Esophagus squamous epithelium (tissue), 4 donors: ENCODE data around the gene PLCB4.

Experiments used
- CTCF ChIP-seq, 6 experiments: fragments of 450-650 bp in 4 of 6; fragments of 200-600 bp in 2 of 6; sonication (generic) in 2 of 6; IDR thresholded peaks; one replicate each; pipeline ENCODE4 v1.5.1; 2016 to 2019; ENCODE audit warnings: antibody characterized with exemption in 6 of 6, mild to moderate bottlenecking in 4 of 6, moderate library complexity in 4 of 6
- POLR2A ChIP-seq, 4 donors: fragments of 450-650 bp; IDR thresholded peaks; one replicate each; pipeline ENCODE4 v1.6.1; 2017; ENCODE audit warnings: antibody characterized with exemption in 4 of 4, mild to moderate bottlenecking in 4 of 4, moderate library complexity in 3 of 4

DNA sequence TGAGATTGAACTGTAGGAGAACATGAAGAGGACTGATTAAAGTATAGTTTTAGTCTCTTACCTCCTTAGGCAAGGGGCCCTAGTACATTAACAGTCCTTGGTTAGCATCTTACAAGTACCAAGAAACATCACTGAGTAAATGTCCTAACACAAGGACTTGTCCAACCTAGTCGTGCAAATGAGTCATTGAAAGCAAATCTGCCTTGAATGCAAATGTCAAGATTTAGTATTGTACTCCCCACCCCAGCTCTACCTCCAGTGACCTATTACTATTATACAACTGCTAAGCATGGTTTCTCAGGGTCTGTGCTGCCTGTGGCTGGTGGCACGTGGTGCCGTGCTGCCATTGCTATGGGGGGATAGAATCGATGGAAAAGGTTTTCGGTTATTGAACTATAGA, 138.4 kb downstream of the PLCB4 start:
- no peak for TF ChIP-seq CTCF (IDR thresholded peaks at IDR 0.05)
- no peak for TF ChIP-seq POLR2A (IDR thresholded peaks at IDR 0.05)
